Right renal pelvis (tissue), 4 donors: ENCODE data around the gene CDK11B. TPM values are rescaled to one million over a fixed set of nuclear protein-coding genes. Genes with fewer than 3 reads are reported as not detected.
"Not testable (repeated sequence)": the region's sequence is repeated elsewhere in the genome, so short reads cannot be mapped to it uniquely, and the experiment has no call there.

Experiments
- DNase-seq, 4 donors: peaks; one replicate each; pipeline ENCODE4 v3.0.0-alpha.2; 2013; ENCODE audit warnings: low read depth in 4 of 4, low spot score in 3 of 4, missing footprints in 1 of 4
- polyA plus RNA-seq, 4 donors: library from polyadenylated mRNA; unstranded; fragments of 120-200 nt; gene quantifications; one replicate each; pipeline ENCODE4 v1.2.1, GENCODE V29; 2013; ENCODE audit not compliant: insufficient read length in 4 of 4

Gene CDK11B
- polyA plus RNA-seq, 4 donors: 38.0 to 42.2 (median 40.9) TPM

DNA sequence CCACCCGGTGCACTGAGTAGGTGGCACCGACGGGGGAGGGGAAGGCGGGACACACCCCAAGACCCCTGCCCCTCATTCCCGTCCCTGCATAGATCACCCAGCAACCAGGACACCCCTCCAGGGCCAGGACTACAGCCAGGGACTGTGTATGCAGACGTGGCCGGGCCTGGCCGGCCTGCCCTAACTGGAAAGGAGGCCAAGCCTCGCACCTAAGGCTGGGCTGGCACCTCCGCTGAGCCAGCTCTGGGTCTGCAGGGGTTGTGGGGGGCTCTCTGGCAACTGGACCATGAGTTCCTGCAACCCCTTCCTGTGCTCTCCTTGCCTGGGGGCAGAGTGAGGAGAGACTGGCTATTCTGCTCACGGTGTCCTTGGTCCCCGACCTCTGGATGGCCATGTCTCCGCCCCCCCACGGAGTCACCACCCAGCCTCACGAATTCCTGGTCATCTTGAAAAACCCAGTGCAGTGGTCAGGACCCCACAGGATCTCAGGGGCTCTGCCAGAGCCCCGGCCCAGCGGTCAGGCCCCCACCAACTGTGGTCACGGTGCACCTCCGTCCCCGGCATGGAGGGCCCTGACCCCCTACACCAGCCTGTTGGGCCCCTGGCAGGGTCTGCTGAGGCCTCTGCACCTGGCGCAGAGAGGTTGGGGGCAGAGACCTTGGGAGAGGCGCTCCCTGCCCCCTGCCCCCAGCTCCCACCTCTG lies 57.8 kb downstream of the CDK11B start:
- no peak for DNase-seq

DNA sequence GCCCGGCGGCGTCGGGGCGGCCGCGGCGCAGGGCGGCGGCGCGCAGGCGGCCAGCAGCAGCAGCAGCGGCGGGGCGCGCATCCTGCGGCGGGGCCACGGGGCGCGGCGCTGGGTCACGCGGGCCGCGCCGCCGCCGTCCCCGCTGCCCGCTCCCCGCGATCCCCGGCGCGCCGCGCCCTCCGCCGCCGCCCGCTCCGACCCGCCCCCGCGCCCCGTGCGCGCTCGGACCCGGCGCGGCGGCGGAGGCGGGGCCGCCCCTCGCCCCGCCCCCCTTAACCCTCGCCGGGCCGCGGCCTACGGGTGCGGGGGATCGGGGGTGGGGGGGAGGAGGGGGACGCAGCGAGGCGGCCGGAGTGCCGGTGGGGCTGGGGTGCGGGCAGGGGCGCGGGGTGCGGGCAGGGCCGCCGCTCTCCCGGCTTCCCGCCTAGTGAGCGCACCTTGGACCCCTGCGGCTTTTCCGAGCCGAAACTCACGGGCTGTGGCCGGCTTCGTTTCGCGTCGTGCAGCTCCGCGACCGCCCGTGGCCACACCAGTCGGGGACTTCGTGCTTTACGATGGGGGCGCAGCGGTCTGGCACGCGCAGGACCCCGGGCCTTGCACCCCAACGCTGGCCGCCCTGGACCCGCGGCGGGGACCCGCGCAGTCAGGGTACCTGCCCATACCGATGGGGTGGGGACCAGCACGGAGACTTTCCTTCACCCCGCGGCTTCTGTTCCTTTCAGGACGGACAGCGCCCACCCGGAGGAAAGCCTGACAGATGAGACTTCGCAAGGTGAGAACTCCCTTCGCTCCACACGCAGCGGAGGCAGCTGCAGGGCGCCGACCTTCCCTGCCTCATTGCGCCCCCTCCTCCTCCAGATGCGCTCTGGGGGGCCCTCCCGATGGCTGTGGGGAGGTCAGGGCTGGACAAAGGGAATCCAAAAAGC lies 58.6 kb downstream of the CDK11B start, which contains the start of gene FNDC10:
Gene FNDC10 (minus strand): TSS at position 201 of the 926 bp plus-strand sequence. CDS start 120 bp downstream, at position 81.
- no peak for DNase-seq

DNA sequence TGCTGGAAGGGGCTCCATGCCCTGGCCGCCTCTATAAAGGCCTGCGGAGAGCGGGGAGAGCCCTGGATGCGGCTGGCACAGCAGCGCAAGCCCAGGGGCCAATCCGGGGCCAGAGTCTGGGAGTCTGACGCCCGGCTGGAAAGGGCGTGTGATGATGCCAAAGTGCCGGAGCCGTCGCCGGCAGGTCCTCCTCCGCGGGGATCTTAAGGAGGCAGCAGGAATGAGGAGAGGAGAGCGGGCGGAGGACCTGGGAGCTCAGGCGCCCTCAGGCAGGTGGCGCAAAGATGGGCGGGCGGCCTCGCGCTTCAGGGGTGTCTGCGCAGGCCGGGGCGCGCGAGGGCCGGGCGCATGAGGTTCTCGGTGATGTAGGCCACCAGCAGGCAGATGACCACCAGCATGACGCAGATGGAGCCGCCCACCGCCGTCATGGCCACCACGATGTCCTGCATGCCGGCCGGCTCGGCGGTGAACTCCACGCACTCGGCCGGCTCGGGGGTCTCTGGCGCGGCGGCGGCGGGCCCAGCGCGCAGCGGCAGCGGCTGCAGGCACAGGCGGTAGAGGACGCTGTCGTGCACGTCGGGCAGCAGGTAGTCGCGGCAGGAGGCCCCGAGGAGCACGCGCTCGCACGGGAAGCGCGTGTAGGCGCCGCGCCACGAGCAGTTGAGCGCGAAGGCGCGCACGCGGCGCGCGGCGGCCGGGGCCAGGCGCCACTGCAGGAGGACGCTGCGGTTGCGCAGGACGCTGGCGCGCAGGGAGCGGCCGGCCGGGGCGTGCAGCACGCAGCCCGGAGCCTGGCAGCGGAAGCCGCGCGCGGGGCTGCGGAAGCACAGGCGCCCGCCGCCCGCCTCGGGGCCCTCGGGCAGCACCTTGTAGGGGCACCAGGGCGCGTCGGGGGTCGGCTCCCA lies 59.5 kb downstream of the CDK11B start:
- no peak for DNase-seq

DNA sequence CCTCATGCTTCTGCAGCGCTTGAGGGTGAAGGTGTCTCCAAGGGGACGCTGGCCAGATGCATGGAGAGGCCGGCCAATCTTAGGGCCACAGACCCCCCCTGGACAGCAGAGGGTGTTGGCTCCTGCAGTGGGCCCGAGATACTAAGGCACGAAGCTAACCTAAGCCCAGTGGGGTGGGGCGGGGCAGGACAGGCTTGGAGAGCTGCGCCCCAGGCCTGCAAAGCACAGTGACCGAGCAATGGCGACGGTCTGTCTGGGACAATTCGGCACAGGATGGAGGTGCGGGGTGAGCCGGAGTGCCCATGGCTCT lies 60.1 kb downstream of the CDK11B start:
- no peak for DNase-seq

DNA sequence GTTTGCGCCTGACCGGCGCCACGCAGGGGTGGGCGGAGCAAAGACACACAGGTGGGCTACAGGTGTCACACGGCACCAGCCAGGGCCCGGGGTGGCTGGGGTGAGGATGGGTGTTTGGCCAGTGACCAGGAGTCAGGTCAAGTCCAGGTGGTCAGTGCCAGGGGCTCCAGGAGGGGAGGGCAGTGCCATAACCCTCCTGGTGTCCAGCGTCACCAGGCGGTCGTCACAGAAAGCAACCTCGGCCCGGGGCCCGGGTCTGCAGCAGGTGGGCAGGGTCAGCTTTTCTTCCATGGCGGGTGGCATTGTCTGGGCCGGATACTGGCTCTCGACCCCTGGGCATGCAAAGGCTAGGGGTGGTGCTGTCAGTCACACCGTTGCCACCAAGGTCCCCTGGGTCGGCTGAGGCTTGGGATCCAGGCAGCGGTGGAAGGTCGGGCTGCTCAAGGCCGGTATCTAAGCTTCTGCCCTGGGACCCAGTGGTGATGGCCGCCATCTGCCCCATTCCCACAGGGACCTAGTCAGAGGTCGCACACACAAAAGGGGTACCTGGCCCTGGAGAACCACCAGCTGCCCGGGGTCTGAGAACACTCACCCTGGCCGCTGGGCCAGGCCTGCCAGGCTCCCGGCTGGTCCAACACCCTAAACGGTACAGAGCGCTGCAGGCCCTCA lies 60.6 kb downstream of the CDK11B start:
- DNase-seq: no peak

DNA sequence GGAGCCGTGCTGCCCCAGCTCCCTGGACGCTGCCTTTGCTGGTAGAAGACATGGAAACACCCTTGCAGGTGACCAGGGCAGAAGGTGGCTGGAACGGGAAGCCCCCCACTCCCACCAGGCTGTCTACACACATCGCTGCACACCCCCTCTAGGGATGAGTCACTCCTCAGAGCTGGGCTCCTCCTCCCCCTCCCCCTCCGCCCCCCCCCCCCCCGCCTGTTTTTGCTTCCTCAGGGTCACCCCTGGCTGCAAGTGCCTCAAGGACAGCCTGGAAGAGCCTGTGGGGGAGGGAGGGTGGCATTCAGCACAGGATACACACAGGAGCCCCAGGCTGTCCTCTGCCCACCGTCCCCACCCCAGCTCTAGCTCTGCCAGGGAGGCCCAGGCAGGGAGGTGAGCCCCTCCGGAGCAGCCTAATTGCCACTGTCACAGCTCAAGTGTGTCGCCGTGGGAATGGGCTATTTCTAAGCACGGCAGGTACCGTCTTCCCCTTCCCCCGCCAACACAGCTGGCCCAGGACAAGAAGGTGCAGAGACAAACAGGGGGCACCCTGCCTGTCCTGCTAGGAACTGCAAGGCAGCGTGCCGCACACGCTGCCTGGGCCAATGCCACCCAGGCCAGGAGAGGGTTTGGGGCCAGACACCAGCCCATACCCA lies 61.4 kb downstream of the CDK11B start:
- DNase-seq: no peak

DNA sequence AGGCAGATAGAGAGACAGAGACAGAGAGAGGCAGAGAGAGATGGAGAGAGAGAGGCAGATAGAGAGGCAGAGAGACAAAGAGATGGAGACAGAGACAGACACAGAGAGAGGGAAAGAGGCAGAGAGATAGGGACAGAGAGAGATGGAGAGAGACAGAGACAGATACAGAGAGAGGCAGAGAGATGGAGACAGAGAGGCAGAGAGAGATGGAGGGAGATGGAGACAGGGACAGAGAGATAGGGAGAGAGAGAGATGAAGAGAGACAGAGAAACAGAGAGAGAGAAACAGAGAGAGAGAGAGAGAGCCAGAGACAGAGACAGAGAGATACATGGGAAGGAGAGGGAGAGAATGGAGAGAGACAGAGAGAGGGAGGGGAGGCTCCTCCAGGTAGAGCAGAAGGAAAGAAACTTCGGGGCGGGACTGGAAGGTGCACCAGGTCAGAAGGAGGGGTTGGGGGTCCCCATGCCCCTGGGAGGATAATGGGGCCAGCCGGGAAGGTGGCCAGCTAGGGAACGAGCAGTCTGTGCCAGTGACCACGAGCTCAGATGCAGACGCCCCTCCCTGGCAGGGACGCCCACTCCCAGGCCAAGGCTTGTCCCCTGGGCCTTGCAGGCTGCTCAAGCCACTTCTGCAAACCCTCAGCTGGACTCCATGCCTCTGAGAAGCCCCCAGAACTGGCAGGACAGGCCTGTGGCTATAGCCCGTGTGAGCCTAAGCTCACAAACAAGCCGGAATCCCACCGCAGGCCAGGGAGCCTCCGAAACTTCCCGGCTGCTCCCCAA lies 62.1 kb downstream of the CDK11B start:
- DNase-seq: no peak

DNA sequence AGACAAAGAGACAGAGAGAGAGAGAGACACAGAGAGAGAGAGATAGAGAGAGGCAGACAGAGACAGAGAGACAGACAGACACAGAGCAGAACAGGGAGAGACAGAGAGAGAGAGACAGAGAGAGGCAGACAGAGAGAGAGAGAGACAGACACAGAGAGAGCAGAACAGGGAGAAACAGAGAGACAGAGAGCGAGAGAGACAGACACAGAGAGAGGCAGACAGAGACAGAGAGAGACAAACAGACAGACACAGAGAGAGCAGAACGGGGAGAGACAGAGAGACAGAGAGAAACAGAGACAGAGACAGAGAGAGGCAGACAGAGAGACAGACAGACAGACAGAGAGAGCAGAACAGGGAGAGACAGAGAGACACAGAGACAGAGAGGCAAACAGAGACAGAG lies 63.5 kb downstream of the CDK11B start:
- DNase-seq: not testable (repeated sequence)

DNA sequence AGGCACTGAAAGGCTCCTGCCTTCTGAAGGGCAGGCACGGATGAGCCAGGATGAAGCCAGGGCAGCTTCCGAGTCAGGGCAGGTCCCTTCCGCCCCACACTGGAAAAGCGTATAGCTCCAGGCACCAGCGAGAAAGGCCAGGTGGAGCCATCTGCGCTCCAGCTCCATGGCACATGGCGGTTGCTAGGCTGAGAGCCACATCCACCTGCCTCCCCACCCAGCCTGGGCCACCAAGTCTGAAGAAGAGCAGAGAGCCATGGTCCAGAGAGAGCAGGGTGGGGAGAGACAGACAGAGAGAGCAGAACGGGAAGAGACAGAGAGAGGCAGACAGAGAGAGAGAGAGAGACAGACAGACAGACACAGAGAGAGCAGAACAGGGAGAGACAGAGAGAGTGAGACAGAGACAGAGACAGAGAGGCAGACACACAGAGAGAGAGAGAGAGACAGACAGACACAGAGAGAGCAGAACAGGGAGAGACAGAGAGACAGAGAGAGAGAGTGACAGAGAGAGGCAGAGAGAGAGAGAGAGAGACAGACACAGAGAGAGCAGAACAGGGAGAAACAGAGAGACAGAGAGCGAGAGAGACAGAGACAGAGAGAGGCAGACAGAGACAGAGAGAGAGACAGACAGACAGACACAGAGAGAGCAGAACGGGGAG lies 64.1 kb downstream of the CDK11B start:
- DNase-seq: no peak

DNA sequence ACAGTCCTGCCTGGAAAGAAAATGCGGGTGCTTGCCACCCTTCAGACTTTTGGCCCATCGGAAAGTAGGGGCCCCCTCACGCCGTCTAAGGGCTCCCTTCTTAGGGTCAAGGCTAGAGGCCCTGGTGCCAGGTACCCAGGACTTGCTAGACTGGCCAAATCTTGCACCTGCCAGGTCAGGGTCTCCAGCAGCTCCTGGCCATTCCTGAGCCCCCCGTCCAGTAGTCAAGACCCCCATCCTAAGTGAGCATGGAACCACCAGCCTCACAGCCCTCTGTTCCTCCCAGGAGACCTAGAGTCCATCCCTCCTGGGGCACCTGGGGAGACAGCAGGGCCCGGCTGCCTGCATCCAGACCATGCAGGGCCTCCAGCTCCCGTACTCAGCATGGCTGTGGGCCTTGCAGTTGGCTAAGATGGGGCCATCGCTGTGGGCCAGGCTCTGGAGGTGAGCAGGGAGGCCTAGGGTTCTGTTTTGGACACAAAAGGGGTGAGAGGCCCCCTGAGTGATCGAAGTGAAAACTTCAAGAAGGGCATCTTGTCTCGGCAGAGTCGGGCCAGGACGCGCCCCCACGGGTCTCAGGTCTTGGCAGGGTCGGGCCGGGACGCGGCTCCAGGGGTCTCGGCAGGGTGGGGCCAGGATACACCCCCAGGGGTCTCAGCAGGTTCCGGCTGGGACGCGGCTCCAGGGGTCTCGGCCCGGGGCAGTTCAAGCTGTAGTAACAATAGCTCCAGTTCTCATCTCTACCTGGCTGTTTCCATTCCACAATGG lies 64.8 kb downstream of the CDK11B start:
- DNase-seq: no peak

DNA sequence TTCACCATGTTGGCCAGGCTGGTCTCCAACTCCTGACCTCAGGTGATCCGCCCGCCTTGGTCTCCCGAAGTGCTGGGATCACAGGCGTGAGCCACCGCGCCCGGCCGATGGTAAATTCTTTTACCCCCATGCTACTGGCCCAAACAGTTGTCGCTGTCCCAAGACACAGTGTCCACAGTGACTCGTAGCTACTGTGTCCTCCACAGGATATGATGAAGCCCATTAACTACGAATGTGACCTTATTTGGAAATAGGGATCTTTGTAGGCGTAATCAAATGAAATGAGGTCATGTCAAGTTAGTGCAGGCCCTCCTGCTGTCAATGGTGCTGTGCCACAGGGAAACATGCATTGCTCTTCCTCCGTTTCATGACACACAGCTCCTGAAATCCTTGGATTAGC lies 67.4 kb downstream of the CDK11B start:
- DNase-seq: no peak

Other genes starting within 250 kb of the CDK11B start
- 10 to 100 TPM in 2 of 4 donors, 1 to 10 TPM in 2; 6.6 to 19.9 (median 11.9) TPM for gene ANKRD65, start 237.7 kb downstream of the CDK11B start, polyA plus RNA-seq
- 10 to 100 TPM; 53.9 to 92.3 (median 63.1) TPM for gene VWA1, start 223.3 kb downstream of the CDK11B start, polyA plus RNA-seq
- 1 to 10 TPM; 1.4 to 3.1 (median 3.1) TPM for gene ATAD3C, start 209.3 kb downstream of the CDK11B start, polyA plus RNA-seq
- 10 to 100 TPM in 2 of 4 donors, 1 to 10 TPM in 2; 9.1 to 15.9 (median 12.4) TPM for gene ATAD3B, start 187.2 kb downstream of the CDK11B start, polyA plus RNA-seq
- gene ATAD3A, start 146.8 kb downstream of the CDK11B start, polyA plus RNA-seq: 10 to 100 TPM; 20.2 to 25.6 (median 21.4) TPM
- gene TMEM240, start 118.4 kb downstream of the CDK11B start, polyA plus RNA-seq: 1 to 10 TPM; 4.4 to 9.2 (median 4.9) TPM
- gene SSU72, start 84.1 kb downstream of the CDK11B start, polyA plus RNA-seq: 10 to 100 TPM; 86.8 to 95.0 (median 91.0) TPM
- gene FNDC10, start 58.9 kb downstream of the CDK11B start, polyA plus RNA-seq: 1 to 10 TPM; 1.5 to 4.5 (median 2.6) TPM
- 10 to 100 TPM; 32.2 to 63.4 (median 38.2) TPM for gene MIB2, start 43.5 kb downstream of the CDK11B start, polyA plus RNA-seq
- 10 to 100 TPM; 16.9 to 38.6 (median 21.7) TPM for gene MMP23B, start 26.8 kb downstream of the CDK11B start, polyA plus RNA-seq
- 10 to 100 TPM; 68.3 to 81.6 (median 70.9) TPM for gene SLC35E2B, start 33.8 kb upstream of the CDK11B start, polyA plus RNA-seq
- gene CDK11A, start 65.4 kb upstream of the CDK11B start, polyA plus RNA-seq: 10 to 100 TPM; 22.7 to 34.9 (median 28.6) TPM
- gene NADK, start 119.5 kb upstream of the CDK11B start, polyA plus RNA-seq: 10 to 100 TPM; 43.4 to 52.3 (median 46.7) TPM
- gene GNB1, start 232.1 kb upstream of the CDK11B start, polyA plus RNA-seq: 100 to 1,000 TPM; 287 to 307 (median 292) TPM